Right lobe of liver (tissue), 4 donors: ENCODE data around the gene RPLP2.

Source experiments
- POLR2A ChIP-seq: fragments of 450-650 bp; IDR thresholded peaks from one replicate; pipeline ENCODE4 v1.6.1; 2017; ENCODE audit warnings: antibody characterized with exemption, mild to moderate bottlenecking
- TF ChIP-seq, protein P1 (sequence below), 4 donors: fragments of 200-600 bp in 3 of 4; fragments of 450-650 bp in 1 of 4; IDR thresholded peaks; one replicate each; pipeline versions ENCODE4 v1.5.1 to v1.8.0; 2016 to 2022; ENCODE audit warnings: antibody characterized with exemption in 4 of 4, mild to moderate bottlenecking in 2 of 4
- donor health status: DM: no; HTN: no; CAD: no.
- donor health status: DM: no; HTN: no; CAD: no.
- donor health status: DM: no; HTN: yes; CAD: no.

- TF ChIP-seq, protein P1, sequence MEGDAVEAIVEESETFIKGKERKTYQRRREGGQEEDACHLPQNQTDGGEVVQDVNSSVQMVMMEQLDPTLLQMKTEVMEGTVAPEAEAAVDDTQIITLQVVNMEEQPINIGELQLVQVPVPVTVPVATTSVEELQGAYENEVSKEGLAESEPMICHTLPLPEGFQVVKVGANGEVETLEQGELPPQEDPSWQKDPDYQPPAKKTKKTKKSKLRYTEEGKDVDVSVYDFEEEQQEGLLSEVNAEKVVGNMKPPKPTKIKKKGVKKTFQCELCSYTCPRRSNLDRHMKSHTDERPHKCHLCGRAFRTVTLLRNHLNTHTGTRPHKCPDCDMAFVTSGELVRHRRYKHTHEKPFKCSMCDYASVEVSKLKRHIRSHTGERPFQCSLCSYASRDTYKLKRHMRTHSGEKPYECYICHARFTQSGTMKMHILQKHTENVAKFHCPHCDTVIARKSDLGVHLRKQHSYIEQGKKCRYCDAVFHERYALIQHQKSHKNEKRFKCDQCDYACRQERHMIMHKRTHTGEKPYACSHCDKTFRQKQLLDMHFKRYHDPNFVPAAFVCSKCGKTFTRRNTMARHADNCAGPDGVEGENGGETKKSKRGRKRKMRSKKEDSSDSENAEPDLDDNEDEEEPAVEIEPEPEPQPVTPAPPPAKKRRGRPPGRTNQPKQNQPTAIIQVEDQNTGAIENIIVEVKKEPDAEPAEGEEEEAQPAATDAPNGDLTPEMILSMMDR (IDR thresholded peaks at IDR 0.05) = peak in 1 of 4 donors; percentile 9
- TF ChIP-seq POLR2A = no peak
Observed at GRCh38 chr11:762421-763072, 47.2 kb upstream of the RPLP2 start.
